ENCODE results near the gene NSMCE3.

NSMCE3 gene

GRCh38 chr15:29269485-29270168 lies at the start of gene NSMCE3:
Gene NSMCE3, minus strand, starts transcription at chr15:29269822. Its CDS starts 117 bp downstream, at chr15:29269705.
- DNase-seq (ENCODE audit: low read depth): peak; percentile 84

GRCh38 chr15:29316422-29316821 lies 46.8 kb upstream of the NSMCE3 start:
- no peak for DNase-seq (ENCODE audit: low read depth)

GRCh38 chr15:29312387-29312786 lies 42.8 kb upstream of the NSMCE3 start:
- no peak for DNase-seq (ENCODE audit: low read depth)

GRCh38 chr15:29311696-29312095 lies 42.1 kb upstream of the NSMCE3 start:
- no peak for DNase-seq (ENCODE audit: low read depth)

- no peak for DNase-seq (ENCODE audit: low read depth)
Observed at GRCh38 chr15:29309139-29309538, 39.5 kb upstream of the NSMCE3 start.

GRCh38 chr15:29308299-29308698 lies 38.7 kb upstream of the NSMCE3 start:
- DNase-seq (ENCODE audit: low read depth): no peak

GRCh38 chr15:29305556-29305955 lies 35.9 kb upstream of the NSMCE3 start:
- no peak for DNase-seq (ENCODE audit: low read depth)

- no peak for DNase-seq (ENCODE audit: low read depth)
Observed at GRCh38 chr15:29302871-29303270, 33.2 kb upstream of the NSMCE3 start.

- DNase-seq (ENCODE audit: low read depth): no peak
Observed at GRCh38 chr15:29299784-29300183, 30.2 kb upstream of the NSMCE3 start.

- DNase-seq (ENCODE audit: low read depth): no peak
Observed at GRCh38 chr15:29299331-29299730, 29.7 kb upstream of the NSMCE3 start.

GRCh38 chr15:29294732-29295325 lies 25.2 kb upstream of the NSMCE3 start:
- DNase-seq (ENCODE audit: low read depth): no peak

GRCh38 chr15:29291067-29291845 lies 21.6 kb upstream of the NSMCE3 start:
- DNase-seq (ENCODE audit: low read depth): no peak

GRCh38 chr15:29289173-29289572 lies 19.6 kb upstream of the NSMCE3 start:
- no peak for DNase-seq (ENCODE audit: low read depth)

GRCh38 chr15:29285386-29285785 lies 15.8 kb upstream of the NSMCE3 start:
- no peak for DNase-seq (ENCODE audit: low read depth)

- DNase-seq (ENCODE audit: low read depth): no peak
Observed at GRCh38 chr15:29283381-29283780, 13.8 kb upstream of the NSMCE3 start.

- DNase-seq (ENCODE audit: low read depth): no peak
Observed at GRCh38 chr15:29280514-29280913, 10.9 kb upstream of the NSMCE3 start.

- no peak for DNase-seq (ENCODE audit: low read depth)
Observed at GRCh38 chr15:29278436-29279105, 8.9 kb upstream of the NSMCE3 start.

- DNase-seq (ENCODE audit: low read depth): no peak
Observed at GRCh38 chr15:29276366-29276765, 6.7 kb upstream of the NSMCE3 start.

- no peak for DNase-seq (ENCODE audit: low read depth)
Observed at GRCh38 chr15:29275855-29276254, 6.2 kb upstream of the NSMCE3 start.

GRCh38 chr15:29274946-29275345 lies 5.3 kb upstream of the NSMCE3 start:
- no peak for DNase-seq (ENCODE audit: low read depth)

GRCh38 chr15:29272219-29272618 lies 2.6 kb upstream of the NSMCE3 start:
- no peak for DNase-seq (ENCODE audit: low read depth)

GRCh38 chr15:29270976-29271375 lies 1.4 kb upstream of the NSMCE3 start:
- DNase-seq (ENCODE audit: low read depth): no peak

All from stimulated activated CD8-positive, alpha-beta memory T cell treated with anti-CD3 and anti-CD28 coated beads, Interleukin-12 subunit alpha, Interleukin-12 subunit beta, amount 100 ng/mL, for 1 hour (primary cell).